H9 (cell line): ENCODE data around the gene KIRREL3. TPM values are rescaled to one million over a fixed set of nuclear protein-coding genes. Genes with fewer than 3 reads are reported as not detected.
A peak's percentile ranks its signal among the peaks of the same experiment; 100 is the strongest.

ENCODE experiments used
- DNase-seq: peaks from one replicate; pipeline ENCODE4 v3.0.0-alpha.2; 2017
- H2AFZ ChIP-seq: one replicate; pipeline ENCODE4 v1.6.1; 2013; ENCODE audit warnings: mild to moderate bottlenecking, low read length, control low read depth, moderate library complexity
- H2AK5ac ChIP-seq: 2 replicates; pipeline ENCODE4 v1.6.1; 2013; ENCODE audit warnings: low read length, control low read depth, mixed read lengths; ENCODE audit not compliant: insufficient read length
- H2BK120ac ChIP-seq: one replicate; pipeline ENCODE4 v1.6.1; 2013; ENCODE audit warnings: low read depth, mild to moderate bottlenecking, low read length, control low read depth, inconsistent platforms; ENCODE audit not compliant: poor library complexity, severe bottlenecking
- H2BK12ac ChIP-seq: 2 replicates; pipeline ENCODE4 v1.6.1; 2013; ENCODE audit warnings: low read length, control low read depth, mixed read lengths, low read depth; ENCODE audit not compliant: insufficient read length
- H2BK15ac ChIP-seq: 2 replicates; pipeline ENCODE4 v1.6.1; 2013; ENCODE audit warnings: low read depth, low read length, control low read depth
- H2BK20ac ChIP-seq: one replicate; pipeline ENCODE4 v1.6.1; 2013; ENCODE audit warnings: low read depth, mild to moderate bottlenecking, low read length, control low read depth, inconsistent platforms; ENCODE audit not compliant: poor library complexity, severe bottlenecking
- H2BK5ac ChIP-seq: 2 replicates; pipeline ENCODE4 v1.6.1; 2013; ENCODE audit warnings: low read length, control low read depth, mixed read lengths; ENCODE audit not compliant: insufficient read length
- H3K14ac ChIP-seq: 2 replicates; pipeline ENCODE4 v1.6.1; 2013; ENCODE audit warnings: low read length, control low read depth; ENCODE audit not compliant: insufficient read depth
- H3K18ac ChIP-seq: 2 replicates; pipeline ENCODE4 v1.6.1; 2013; ENCODE audit warnings: low read depth, mild to moderate bottlenecking, mixed read lengths, low read length, control low read depth; ENCODE audit not compliant: insufficient read length
- H3K23ac ChIP-seq: 2 replicates; pipeline ENCODE4 v1.6.1; 2013; ENCODE audit warnings: low read length, control low read depth, mixed read lengths, low read depth; ENCODE audit not compliant: insufficient read length
- H3K23me2 ChIP-seq: 2 replicates; pipeline ENCODE4 v1.6.1; 2013; ENCODE audit warnings: low read depth, mild to moderate bottlenecking, mixed read lengths, low read length, control low read depth; ENCODE audit not compliant: insufficient read length, poor library complexity, severe bottlenecking
- H3K27ac ChIP-seq: 2 replicates; pipeline ENCODE4 v1.5.1; 2013; ENCODE audit warnings: low read length, control low read depth, mixed read lengths, low read depth; ENCODE audit not compliant: insufficient read length
- H3K27me3 ChIP-seq: 2 replicates; pipeline ENCODE4 v1.6.1; 2013; ENCODE audit warnings: low read length, control low read depth, inconsistent platforms; ENCODE audit not compliant: insufficient read depth
- H3K4ac ChIP-seq: 2 replicates; pipeline ENCODE4 v1.6.1; 2013; ENCODE audit warnings: low read depth, mild to moderate bottlenecking, control low read depth, inconsistent platforms, low read length, moderate library complexity
- H3K4me1 ChIP-seq: 2 replicates; pipeline ENCODE4 v1.6.1; 2013; ENCODE audit warnings: low read length, control low read depth, inconsistent platforms; ENCODE audit not compliant: insufficient read depth
- H3K4me2 ChIP-seq: 2 replicates; pipeline ENCODE4 v1.6.1; 2013; ENCODE audit warnings: low read length, control low read depth, mixed read lengths; ENCODE audit not compliant: insufficient read length, insufficient read depth
- H3K56ac ChIP-seq: 2 replicates; pipeline ENCODE4 v1.6.1; 2013; ENCODE audit warnings: low read depth, mild to moderate bottlenecking, mixed read lengths, low read length, control low read depth; ENCODE audit not compliant: insufficient read length
- H3K79me1 ChIP-seq: 2 replicates; pipeline ENCODE4 v1.6.1; 2013; ENCODE audit warnings: low read depth, mild to moderate bottlenecking, moderate library complexity, low read length, control low read depth, inconsistent platforms; ENCODE audit not compliant: insufficient read depth, poor library complexity, severe bottlenecking
- H3K79me2 ChIP-seq: 2 replicates; pipeline ENCODE4 v1.6.1; 2013; ENCODE audit warnings: low read length, control low read depth, inconsistent platforms; ENCODE audit not compliant: insufficient read depth
- H3K9ac ChIP-seq: 2 replicates; pipeline ENCODE4 v1.6.1; 2013; ENCODE audit warnings: low read length, control low read depth, mixed read lengths; ENCODE audit not compliant: insufficient read length; ENCODE audit errors: extremely low read depth
- H3K9me3 ChIP-seq: one replicate; pipeline ENCODE4 v1.6.1; 2013; ENCODE audit warnings: low read depth, low read length, inconsistent platforms; ENCODE audit not compliant: control insufficient read depth
- H3T11ph ChIP-seq: one replicate; pipeline ENCODE4 v1.6.1; 2013; ENCODE audit warnings: mild to moderate bottlenecking, low read length, control low read depth, inconsistent platforms
- H4K20me1 ChIP-seq: one replicate; pipeline ENCODE4 v1.6.1; 2013; ENCODE audit not compliant: control insufficient read depth, insufficient read length, insufficient read depth
- H4K5ac ChIP-seq: 2 replicates; pipeline ENCODE4 v1.6.1; 2013; ENCODE audit warnings: low read depth, mild to moderate bottlenecking, mixed read lengths, low read length, control low read depth; ENCODE audit not compliant: insufficient read length
- H4K8ac ChIP-seq: replicated peaks from 2 replicates; pipeline ENCODE4 v1.6.1; 2013; ENCODE audit warnings: low read length, control low read depth, mixed read lengths, low read depth; ENCODE audit not compliant: insufficient read length
- H4K91ac ChIP-seq: 2 replicates; pipeline ENCODE4 v1.6.1; 2013; ENCODE audit warnings: low read depth, mild to moderate bottlenecking, moderate library complexity, mixed read lengths, low read length, control low read depth; ENCODE audit not compliant: insufficient read length
- H3K27ac Mint-ChIP-seq, 3 experiments: 2 replicates in 2 of 3; 3 replicates in 1 of 3; pipeline ENCODE4 v1.8.0; 2020 to 2021; ENCODE audit warnings: mixed read lengths in 3 of 3, mild to moderate bottlenecking in 1 of 3, moderate library complexity in 1 of 3
- H3K27me3 Mint-ChIP-seq: 2 replicates; pipeline ENCODE4 v1.8.0; 2021; ENCODE audit warnings: low read depth, mild to moderate bottlenecking, moderate library complexity, mixed read lengths
- H3K36me3 Mint-ChIP-seq, 3 experiments: 2 replicates in 2 of 3; 3 replicates in 1 of 3; pipeline ENCODE4 v1.8.0; 2020 to 2021; ENCODE audit warnings: low read depth in 3 of 3, mixed read lengths in 3 of 3; ENCODE audit not compliant: insufficient read depth in 1 of 3
- H3K4me1 Mint-ChIP-seq, 2 experiments: 2 replicates each; pipeline ENCODE4 v1.8.0; 2020; ENCODE audit warnings: mixed read lengths in 2 of 2
- H3K4me3 Mint-ChIP-seq, 2 experiments: 2 replicates in 1 of 2; 3 replicates in 1 of 2; pipeline ENCODE4 v1.8.0; 2020 to 2021; ENCODE audit warnings: mild to moderate bottlenecking in 2 of 2, mixed read lengths in 2 of 2, moderate library complexity in 1 of 2
- H3K9me3 Mint-ChIP-seq, 2 experiments: 2 replicates in 1 of 2; 3 replicates in 1 of 2; pipeline ENCODE4 v1.8.0; 2020; ENCODE audit warnings: mild to moderate bottlenecking in 2 of 2, mixed read lengths in 2 of 2, moderate library complexity in 1 of 2
- WGBS: extraction: QIAGEN DNeasy Blood & Tissue Kit; methylation state at CpG from one replicate; pipeline ENCODE4 v1.1.7; 2013; ENCODE audit warnings: missing lambda C conversion rate, low lambda C conversion rate, mixed read lengths; ENCODE audit not compliant: insufficient read length; ENCODE audit errors: extremely low coverage; 5-methylcytosine and 5-hydroxymethylcytosine counted together
- total RNA-seq: library from RNA; stranded (reverse); gene quantifications from 2 replicates; pipeline ENCODE4 v1.2.1, GENCODE V29; 2021
- TF ChIP-seq, protein P1 (sequence below): fragments of 200-600 bp; sonication (generic); conservative IDR thresholded peaks from 3 replicates; pipeline ENCODE4 v1.8.0; 2021; ENCODE audit warnings: antibody characterized with exemption, mild to moderate bottlenecking

KIRREL3 gene
- total RNA-seq, 1 experiment from 2014 or later, result 0.17 TPM

DNA sequence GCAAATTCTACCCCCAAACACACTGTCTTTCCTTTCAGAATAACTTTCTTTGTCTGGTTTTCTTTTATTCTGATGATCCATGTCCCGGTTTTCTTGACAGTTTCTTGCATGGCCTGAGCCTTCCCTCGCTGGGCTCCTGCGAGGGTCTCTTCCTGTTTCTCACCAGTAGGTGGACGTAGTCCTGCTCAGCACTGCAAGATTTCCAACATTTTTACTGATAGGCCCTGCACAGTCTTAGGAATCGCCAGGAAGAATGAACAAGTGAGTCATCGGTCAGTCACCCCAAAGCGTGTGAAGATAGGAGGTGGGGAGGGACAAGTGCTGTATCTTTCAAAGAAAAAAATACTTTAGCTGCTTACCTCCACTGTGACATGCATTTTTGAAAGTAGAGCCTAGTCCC is 16.9 kb upstream of the KIRREL3 start:
- TF ChIP-seq, protein P1, sequence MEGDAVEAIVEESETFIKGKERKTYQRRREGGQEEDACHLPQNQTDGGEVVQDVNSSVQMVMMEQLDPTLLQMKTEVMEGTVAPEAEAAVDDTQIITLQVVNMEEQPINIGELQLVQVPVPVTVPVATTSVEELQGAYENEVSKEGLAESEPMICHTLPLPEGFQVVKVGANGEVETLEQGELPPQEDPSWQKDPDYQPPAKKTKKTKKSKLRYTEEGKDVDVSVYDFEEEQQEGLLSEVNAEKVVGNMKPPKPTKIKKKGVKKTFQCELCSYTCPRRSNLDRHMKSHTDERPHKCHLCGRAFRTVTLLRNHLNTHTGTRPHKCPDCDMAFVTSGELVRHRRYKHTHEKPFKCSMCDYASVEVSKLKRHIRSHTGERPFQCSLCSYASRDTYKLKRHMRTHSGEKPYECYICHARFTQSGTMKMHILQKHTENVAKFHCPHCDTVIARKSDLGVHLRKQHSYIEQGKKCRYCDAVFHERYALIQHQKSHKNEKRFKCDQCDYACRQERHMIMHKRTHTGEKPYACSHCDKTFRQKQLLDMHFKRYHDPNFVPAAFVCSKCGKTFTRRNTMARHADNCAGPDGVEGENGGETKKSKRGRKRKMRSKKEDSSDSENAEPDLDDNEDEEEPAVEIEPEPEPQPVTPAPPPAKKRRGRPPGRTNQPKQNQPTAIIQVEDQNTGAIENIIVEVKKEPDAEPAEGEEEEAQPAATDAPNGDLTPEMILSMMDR, result peak; percentile 68
- no peak overlapping the region for H3K23ac ChIP-seq
- H3K9me3 ChIP-seq, result no peaks in the 10 kb centered on the region
- H2BK20ac ChIP-seq, result no peak overlapping the region
- no peaks in the 10 kb centered on the region for H4K20me1 ChIP-seq
- no peak overlapping the region for H2AK5ac ChIP-seq
- Mint-ChIP-seq H3K9me3 (no peaks in the 10 kb centered on the region), H3K36me3 (no peaks in the 10 kb centered on the region), H3K4me1 (peaks cover 12 to 15% of the 10 kb centered on the region in 2 experiments), H3K27me3 (peaks cover 4% of the 10 kb centered on the region), H3K4me3 (no peak overlapping the region), H3K27ac (no peak overlapping the region)
- no peak overlapping the region for H3K27ac ChIP-seq
- H3K23me2 ChIP-seq, result no peaks in the 10 kb centered on the region
- no peak overlapping the region for H4K91ac ChIP-seq
- no peak overlapping the region for H3K18ac ChIP-seq
- H4K5ac ChIP-seq, result no peak overlapping the region
- DNase-seq, result peak; percentile 52
- H3K4me2 ChIP-seq, result no peak overlapping the region
- no peak overlapping the region for H2BK12ac ChIP-seq
- no peak overlapping the region for H3K4ac ChIP-seq
- H3K56ac ChIP-seq, result no peak overlapping the region
- WGBS, result no CpG with 5 or more reads among the region's 7 CpGs
- no peak overlapping the region for H3K14ac ChIP-seq
- H2BK120ac ChIP-seq, result no peak overlapping the region
- H3K9ac ChIP-seq, result no peak overlapping the region
- no peak overlapping the region for H2AFZ ChIP-seq
- no peak overlapping the region for H2BK5ac ChIP-seq
- no peak overlapping the region for H4K8ac ChIP-seq
- no peak overlapping the region for H2BK15ac ChIP-seq
- H3K27me3 ChIP-seq, result no peaks in the 10 kb centered on the region
- H3K79me1 ChIP-seq, result no peaks in the 10 kb centered on the region
- no peak overlapping the region for H3T11ph ChIP-seq
- H3K79me2 ChIP-seq, result 0 out of 2 replicates have a peak, but pooled peaks cover 2% of the 10 kb centered on the region
- H3K4me1 ChIP-seq, result no peaks in the 10 kb centered on the region
